Prostate gland (tissue), 2 donors: ENCODE measurements around the gene ZMAT5. TPM values are rescaled to one million over a fixed set of nuclear protein-coding genes. Genes with fewer than 3 reads are reported as not detected.

Experiments used
- DNase-seq: peaks from one replicate; pipeline ENCODE4 v3.0.0-alpha.2; 2019; ENCODE audit warnings: low spot score
- H3K27ac ChIP-seq, 2 donors: fragments of 200-600 bp; sonication (generic); 2 replicates each; pipeline ENCODE4 v1.5.1; 2017 to 2019
- H3K27me3 ChIP-seq: fragments of 200-600 bp; sonication (generic); replicated peaks from 2 replicates; pipeline ENCODE4 v1.5.1; 2019; ENCODE audit not compliant: insufficient read depth
- H3K36me3 ChIP-seq, 2 donors: fragments of 200-600 bp; sonication (generic); 1 replicate in 1 of 2; 2 replicates in 1 of 2; pipeline versions ENCODE4 v1.5.1 to v1.8.1; 2017 to 2019
- H3K4me1 ChIP-seq: fragments of 200-600 bp; sonication (generic); replicated peaks from 2 replicates; pipeline ENCODE4 v1.5.1; 2019
- H3K4me3 ChIP-seq, 2 donors: fragments of 200-600 bp; sonication (generic); 2 replicates each; pipeline ENCODE4 v1.5.1; 2017 to 2019
- H3K9me3 ChIP-seq: fragments of 200-600 bp; sonication (generic); 2 replicates; pipeline ENCODE4 v1.5.1; 2017
- CTCF ChIP-seq, 4 experiments: fragments of 200-600 bp in 2 of 4; fragments of 450-650 bp in 2 of 4; sonication (generic) in 2 of 4; IDR thresholded peaks; 1 replicate in 3 of 4; 2 replicates in 1 of 4; pipeline ENCODE4 v1.5.1; 2016 to 2019; ENCODE audit warnings: antibody characterized with exemption in 4 of 4, mild to moderate bottlenecking in 2 of 4, moderate library complexity in 2 of 4
- POLR2A ChIP-seq: fragments of 450-650 bp; IDR thresholded peaks from one replicate; pipeline ENCODE4 v1.6.1; 2016; ENCODE audit warnings: antibody characterized with exemption, mild to moderate bottlenecking
- POLR2AphosphoS5 ChIP-seq: sonication (generic); formaldehyde crosslinking; IDR thresholded peaks from one replicate; pipeline ENCODE4 v1.6.1; 2017; ENCODE audit warnings: antibody characterized with exemption
- WGBS: methylation state at CpG from one replicate; pipeline ENCODE4 v1.1.5; 2018; 5-methylcytosine and 5-hydroxymethylcytosine counted together
- intact Hi-C: fragments of 100-400 bp; cut with DNase I; formaldehyde crosslinking; loops from one replicate; pipeline ENCODE4 v1.14.2; 2022
- total RNA-seq, 2 donors: library from RNA; depleted of rRNA; stranded (reverse); fragments of >200 nt; gene quantifications; one replicate each; pipeline ENCODE4 v1.1.0, GENCODE V29; 2016

Gene ZMAT5
- total RNA-seq = 10 to 100 TPM; 32.9 to 33.5 TPM

GRCh38 chr22:29766632-29767170 is at the start of gene ZMAT5:
Gene ZMAT5, minus strand, starts transcription at chr22:29767007. Its CDS starts 18,463 bp downstream, at chr22:29748544.
- Histone ChIP-seq H3K9me3 (no peaks in the 10 kb centered on the region), H3K36me3 (peaks cover 4 to 6% of the 10 kb centered on the region in 2 donors), H3K4me3 (peak within 1 kb of the TSS; percentile 54 to 78), H3K27ac (peak within 1 kb of the TSS; percentile 80 to 83), H3K27me3 (no peaks in the 10 kb centered on the region), H3K4me1 (peaks cover 11% of the 10 kb centered on the region)
- 0% methylated on average over 32 of the region's 32 CpGs for WGBS
- TF ChIP-seq POLR2A (peak; percentile 90), CTCF (IDR thresholded peaks at IDR 0.05) (peak in 1 of 4 experiments; percentile 15), POLR2AphosphoS5 (peak; percentile 96)
- intact Hi-C loops = loop anchor here (10.0 kb wide), 1 partner anchor 118 kb away; the partner anchor contains the start of gene MTMR3
- peak; percentile 97 for DNase-seq

- Histone ChIP-seq H3K27ac (peak overlapping the region; percentile 13 to 19), H3K9me3 (no peaks in the 10 kb centered on the region), H3K27me3 (no peaks in the 10 kb centered on the region), H3K4me1 (peaks cover 1% of the 10 kb centered on the region), H3K36me3 (no peaks in the 10 kb centered on the region), H3K4me3 (no peak overlapping the region)
- no peak for DNase-seq
- intact Hi-C loops = no loop called here
- WGBS = 51% methylated on average over 6 of the region's 6 CpGs
- no peak for TF ChIP-seq POLR2A
- no peak for TF ChIP-seq POLR2AphosphoS5
- TF ChIP-seq CTCF (IDR thresholded peaks at IDR 0.05) = no peak
Observed at GRCh38 chr22:29816539-29816938, 49.7 kb upstream of the ZMAT5 start.

- peaks cover 6% of the 10 kb centered on the region for H3K4me1 ChIP-seq
- no peaks in the 10 kb centered on the region for H3K9me3 ChIP-seq
- H3K27me3 ChIP-seq = no peaks in the 10 kb centered on the region
- peak overlapping the region in 1 of 2 donors; percentile 19 for H3K27ac ChIP-seq
- no peak for TF ChIP-seq POLR2A
- no peak for TF ChIP-seq CTCF (IDR thresholded peaks at IDR 0.05)
- no peak for TF ChIP-seq POLR2AphosphoS5
- H3K4me3 ChIP-seq = no peak overlapping the region
- DNase-seq = no peak
- no peaks in the 10 kb centered on the region for H3K36me3 ChIP-seq
- intact Hi-C loops = no loop called here
- WGBS = 41% methylated on average over 2 of the region's 2 CpGs
Observed at GRCh38 chr22:29816128-29816527, 49.3 kb upstream of the ZMAT5 start.

GRCh38 chr22:29815580-29815979 is 48.8 kb upstream of the ZMAT5 start:
- TF ChIP-seq POLR2A (no peak), POLR2AphosphoS5 (no peak), CTCF (IDR thresholded peaks at IDR 0.05) (no peak)
- H3K27me3 ChIP-seq = no peaks in the 10 kb centered on the region
- H3K4me1 ChIP-seq = peaks cover 9% of the 10 kb centered on the region
- H3K36me3 ChIP-seq = no peaks in the 10 kb centered on the region
- H3K27ac ChIP-seq = peak overlapping the region in 1 of 2 donors; percentile 19
- H3K4me3 ChIP-seq = no peak overlapping the region
- no peaks in the 10 kb centered on the region for H3K9me3 ChIP-seq
- intact Hi-C loops = no loop called here
- DNase-seq = no peak
- WGBS = 52% methylated on average over 4 of the region's 4 CpGs

GRCh38 chr22:29814003-29814402 is 47.2 kb upstream of the ZMAT5 start:
- no peak for DNase-seq
- H3K27ac ChIP-seq = peak overlapping the region in 1 of 2 donors; percentile 22
- no peak overlapping the region for H3K4me3 ChIP-seq
- TF ChIP-seq POLR2A (no peak), CTCF (IDR thresholded peaks at IDR 0.05) (no peak), POLR2AphosphoS5 (no peak)
- 64% methylated on average over 5 of the region's 5 CpGs for WGBS
- no peaks in the 10 kb centered on the region for H3K36me3 ChIP-seq
- intact Hi-C loops = no loop called here
- no peaks in the 10 kb centered on the region for H3K27me3 ChIP-seq
- peaks cover 16% of the 10 kb centered on the region for H3K4me1 ChIP-seq
- H3K9me3 ChIP-seq = no peaks in the 10 kb centered on the region
